HepG2 (cell line): Measurements from ENCODE around the gene USP32. TPM values are rescaled to one million over a fixed set of nuclear protein-coding genes. Genes with fewer than 3 reads are reported as not detected.

ENCODE experiments used
- ATAC-seq: fragments of 200-7000 bp; cut with Tn5 transposase; 3 replicates; pipeline ENCODE4 v1.9.1; 2020; ENCODE audit warnings: mild to moderate bottlenecking, moderate library complexity
- BruUV-seq: library from RNA; stranded (reverse); fragments of 400-500 nt; replicated peaks from 2 replicates; lab custom pipeline; 2021; lab: Mats Ljungman, UMichigan
- CTCF ChIA-PET: fragments of 300-600 bp; formaldehyde crosslinking; extraction: SDS; loops from one replicate; lab custom pipeline; 2021; ENCODE audit warnings: low total read pairs, inconsistent platforms, low intra/inter-chr PET ratio; lab: Yijun Ruan, JAX
- POLR2A ChIA-PET: fragments of 350-600 bp; sonication (Branson Sonifier 250); formaldehyde crosslinking; loops from one replicate; lab custom pipeline; 2020; ENCODE audit warnings: antibody characterized with exemption, inconsistent platforms; lab: Yijun Ruan, JAX
- DNase-seq: peaks from one replicate; pipeline ENCODE4 v3.0.0-alpha.2; 2015; ENCODE audit warnings: low spot score
- FAIRE-seq: peaks from 3 replicates; lab custom pipeline; 2011; peaks lifted over from hg19 to GRCh38; lab: Jason Lieb, UNC
- H2AFZ ChIP-seq: one replicate; pipeline ENCODE4 v1.6.1; 2011; ENCODE audit warnings: low read length, inconsistent platforms
- H3K27ac ChIP-seq: fragments of 300-600 bp; 3 replicates; pipeline ENCODE4 v1.8.0; 2011; ENCODE audit warnings: mixed run types, mild to moderate bottlenecking, mixed read lengths, low read length, inconsistent platforms; ENCODE audit not compliant: insufficient read depth; ENCODE audit errors: extremely low read length
- H3K27me3 ChIP-seq, 2 experiments: fragments of 200-600 bp in 1 of 2; 2 replicates in 1 of 2; 3 replicates in 1 of 2; pipeline versions ENCODE4 v1.6.0 to v1.8.0; 2011; ENCODE audit warnings: low read length in 2 of 2, mild to moderate bottlenecking in 2 of 2, moderate library complexity in 2 of 2, inconsistent platforms in 1 of 2; ENCODE audit not compliant: insufficient read depth in 2 of 2, control insufficient read depth in 1 of 2
- H3K36me3 ChIP-seq, 2 experiments: fragments of 200-600 bp in 1 of 2; replicated peaks in 1 of 2; 2 replicates in 1 of 2; 3 replicates in 1 of 2; pipeline versions ENCODE4 v1.5.1 to v1.8.0; 2011; ENCODE audit warnings: low read length in 2 of 2, inconsistent platforms in 1 of 2; ENCODE audit not compliant: insufficient read depth in 2 of 2, control insufficient read depth in 1 of 2
- H3K4me1 ChIP-seq: 2 replicates; pipeline ENCODE4 v1.5.1; 2012; ENCODE audit warnings: low read length, inconsistent platforms; ENCODE audit not compliant: insufficient read depth
- H3K4me2 ChIP-seq: 2 replicates; pipeline ENCODE4 v1.6.0; 2011; ENCODE audit warnings: low read depth, low read length, inconsistent platforms
- H3K4me3 ChIP-seq, 3 experiments: fragments of 200-600 bp in 1 of 3; sonication (generic), shearing (Covaris generic) in 1 of 3; replicated peaks in 1 of 3; 2 replicates each; pipeline ENCODE4 v1.5.1; 2011 to 2016; ENCODE audit warnings: low read length in 3 of 3, inconsistent platforms in 2 of 3, low read depth in 2 of 3, mild to moderate bottlenecking in 2 of 3, control low read depth in 1 of 3, mixed read lengths in 1 of 3; ENCODE audit not compliant: insufficient read depth in 1 of 3
- H3K79me2 ChIP-seq: one replicate; pipeline ENCODE4 v1.6.1; 2011; ENCODE audit warnings: low read length, inconsistent platforms; ENCODE audit not compliant: insufficient read depth
- H3K9ac ChIP-seq: 2 replicates; pipeline ENCODE4 v1.6.0; 2011; ENCODE audit warnings: mild to moderate bottlenecking, low read depth, low read length, inconsistent platforms; ENCODE audit not compliant: insufficient read depth
- H3K9me3 ChIP-seq: 2 replicates; pipeline ENCODE4 v1.5.1; 2012; ENCODE audit warnings: mild to moderate bottlenecking, low read length
- H4K20me1 ChIP-seq: 2 replicates; pipeline ENCODE4 v1.6.0; 2011; ENCODE audit warnings: inconsistent platforms, mild to moderate bottlenecking, low read length, moderate library complexity; ENCODE audit not compliant: insufficient read depth
- ETV5 ChIP-seq: IDR thresholded peaks from 2 replicates; pipeline ENCODE4 v1.6.1; 2018; ENCODE audit warnings: missing biosample characterization, missing genetic modification reagents, inconsistent platforms, borderline replicate concordance
- FOXA3 ChIP-seq: IDR thresholded peaks from 2 replicates; pipeline ENCODE4 v1.6.1; 2016; ENCODE audit warnings: missing genetic modification reagents, missing compliant biosample characterization
- GABPB1 ChIP-seq: IDR thresholded peaks from 2 replicates; pipeline ENCODE4 v1.6.1; 2016; ENCODE audit warnings: mild to moderate bottlenecking, missing genetic modification reagents, moderate library complexity, missing compliant biosample characterization
- KAT8 ChIP-seq: IDR thresholded peaks from 2 replicates; pipeline ENCODE4 v1.6.1; 2016; ENCODE audit warnings: missing genetic modification reagents, missing compliant biosample characterization
- NR2C2 ChIP-seq: sonication (generic); formaldehyde crosslinking; IDR thresholded peaks from 2 replicates; pipeline ENCODE4 v1.4.0; 2020; ENCODE audit warnings: missing genetic modification reagents, mild to moderate bottlenecking, moderate library complexity, borderline replicate concordance
- RAD51 ChIP-seq: fragments of 450-650 bp; IDR thresholded peaks from 2 replicates; pipeline ENCODE4 v1.6.1; 2016; ENCODE audit warnings: borderline replicate concordance
- SALL1 ChIP-seq: sonication (generic); formaldehyde crosslinking; IDR thresholded peaks from 2 replicates; pipeline ENCODE4 v1.8.0; 2022; ENCODE audit warnings: mild to moderate bottlenecking, missing genetic modification reagents
- TGIF2 ChIP-seq: IDR thresholded peaks from 2 replicates; pipeline ENCODE4 v1.6.1; 2016; ENCODE audit warnings: control low read depth, missing compliant biosample characterization
- THAP11 ChIP-seq: IDR thresholded peaks from 2 replicates; pipeline ENCODE4 v1.6.1; 2016; ENCODE audit warnings: missing biosample characterization, missing genetic modification reagents
- ZKSCAN5 ChIP-seq: sonication (generic); formaldehyde crosslinking; IDR thresholded peaks from 2 replicates; pipeline ENCODE4 v1.5.1; 2020; ENCODE audit warnings: mild to moderate bottlenecking, missing genetic modification reagents
- ZNF614 ChIP-seq: IDR thresholded peaks from 2 replicates; pipeline ENCODE4 v1.6.1; 2018; ENCODE audit warnings: missing biosample characterization, missing genetic modification reagents, inconsistent platforms, borderline replicate concordance
- WGBS: methylation state at CpG from one replicate; pipeline ENCODE4 v1.1.6; 2017; ENCODE audit warnings: low lambda C conversion rate; 5-methylcytosine and 5-hydroxymethylcytosine counted together
- in situ Hi-C: cut with HindIII; loops from 2 replicates; pipeline ENCODE4 v1.10.0; 2017; ENCODE audit warnings: low pct_unique_long_range_greater_than_20kb; ENCODE audit not compliant: extremely low pct_ligation_motif_present
- intact Hi-C: fragments of 100-400 bp; cut with micrococcal nuclease; formaldehyde crosslinking; loops from one replicate; pipeline ENCODE4 v1.10.0; 2022; ENCODE audit not compliant: unreplicated experiment
- polyA plus RNA-seq, 8 experiments: library from polyadenylated mRNA; depleted of rRNA in 3 of 8; stranded (reverse) in 7 of 8; unstranded in 1 of 8; fragments of >200 nt; fragmentation: Illumina TruSeq in 4 of 8; extraction: Trizol in 4 of 8; gene quantifications; 2 replicates each; pipeline versions ENCODE4 v1.2.1 to v1.2.3, GENCODE V29; 2011 to 2016; ENCODE audit warnings: low read depth in 4 of 8, missing spikeins in 1 of 8, mixed read lengths in 1 of 8; ENCODE audit not compliant: insufficient read depth in 1 of 8
- total RNA-seq, 5 experiments: library from RNA; depleted of rRNA; stranded (reverse); fragments of >200 nt; fragmentation: Illumina TruSeq; extraction: Trizol; gene quantifications; 2 replicates each; pipeline ENCODE4 v1.2.3, GENCODE V29; 2016; ENCODE audit warnings: low read depth in 1 of 5
- TF ChIP-seq, protein P1 (sequence below): sonication (generic); formaldehyde crosslinking; IDR thresholded peaks from 2 replicates; pipeline ENCODE4 v1.5.0; 2020; ENCODE audit warnings: mild to moderate bottlenecking, missing genetic modification reagents, borderline replicate concordance
- TF ChIP-seq, protein P2 (sequence below): sonication (generic); formaldehyde crosslinking; conservative IDR thresholded peaks from 2 replicates; pipeline ENCODE4 v1.8.0; 2022; ENCODE audit warnings: mild to moderate bottlenecking, moderate library complexity, missing genetic modification reagents

The USP32 gene
- total and polyA plus RNA-seq, 2 of the 13 experiments (the other 11 are each of a cell fraction or from before 2014, with no cell fraction given), result 24.9 to 39.9 TPM

DNA sequence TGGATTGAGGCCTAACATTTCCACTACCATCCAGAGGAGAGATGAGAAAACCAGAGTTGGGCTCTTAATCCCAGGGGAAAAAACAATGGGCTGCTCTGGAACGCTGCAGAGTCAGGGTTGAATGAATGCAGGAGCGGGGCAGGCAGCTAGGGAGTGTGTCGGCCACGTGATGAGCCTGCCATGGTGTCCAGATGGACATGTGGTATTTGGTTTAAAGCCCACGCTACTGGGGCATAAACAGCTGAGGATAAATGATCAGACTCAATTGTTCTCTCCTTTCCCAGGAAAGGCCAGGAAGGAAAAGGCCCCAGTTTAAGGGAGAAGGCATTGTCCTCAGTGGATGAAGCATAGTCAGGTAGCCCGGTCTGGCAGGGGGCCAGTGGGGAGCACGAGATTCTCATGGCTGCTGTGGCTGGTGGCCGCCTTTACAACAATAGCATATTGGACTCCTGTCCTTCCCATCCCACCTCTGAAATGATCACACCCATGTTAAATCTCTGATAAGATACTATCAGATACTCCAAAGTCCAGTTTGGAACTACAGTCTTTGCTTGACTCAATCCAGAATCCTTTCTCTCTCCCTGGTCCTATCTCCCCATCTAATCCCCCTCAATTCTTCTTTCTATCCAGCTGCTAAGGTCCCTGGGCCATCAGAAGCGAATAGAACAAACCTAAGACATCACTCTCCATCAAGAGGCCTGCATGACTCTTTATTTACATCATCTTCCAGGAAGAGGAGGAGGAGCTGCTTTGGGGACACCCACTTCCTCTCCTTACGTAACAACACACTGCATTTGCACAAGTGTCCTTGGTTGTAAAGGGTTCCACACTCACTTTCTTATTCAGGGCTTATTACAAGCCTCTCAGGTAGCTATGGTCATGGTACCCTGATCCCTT is 221.8 kb downstream of the USP32 start:
- intact Hi-C loops (no loop called here), in situ Hi-C loops (loop anchor here (10.0 kb wide), 1 partner anchor 265 kb away; no protein-coding TSS in a partner anchor)
- no TSS peak for BruUV-seq
- DNase-seq, result peak; percentile 35
- Histone ChIP-seq H3K4me2 (peak overlapping the region; percentile 66), H3K27ac (no peak overlapping the region), H3K36me3 (no peaks in the 10 kb centered on the region), H4K20me1 (no peaks in the 10 kb centered on the region), H3K4me3 (no peak overlapping the region), H3K27me3 (0 out of 5 replicates have a peak, but pooled peaks cover 0 to 3% of the 10 kb centered on the region in 2 experiments), H3K9me3 (no peaks in the 10 kb centered on the region), H3K9ac (no peak overlapping the region), H2AFZ (no peak overlapping the region), H3K79me2 (no peaks in the 10 kb centered on the region), H3K4me1 (peaks cover 58% of the 10 kb centered on the region)
- ATAC-seq, result no peak
- CTCF ChIA-PET, result no interaction called here
- 44% methylated on average over 10 of the region's 10 CpGs for WGBS
- peak; percentile 58 for FAIRE-seq
- POLR2A ChIA-PET, result interaction anchor here (1.5 to 1.7 kb wide), 2 partner anchors 206 to 222 kb away, joined by 3 to 6 read pairs; partner anchors contain the start of genes RNFT1 and USP32
- 0 out of 2 replicates have a peak, but pooled peaks have one; percentile 34 for TF ChIP-seq TGIF2 (CRISPR knock-in tag)
- TF ChIP-seq ZNF614 (CRISPR knock-in tag), result peak; percentile 20; the same call in 1 of the 2 replicates
- TF ChIP-seq, protein P1, sequence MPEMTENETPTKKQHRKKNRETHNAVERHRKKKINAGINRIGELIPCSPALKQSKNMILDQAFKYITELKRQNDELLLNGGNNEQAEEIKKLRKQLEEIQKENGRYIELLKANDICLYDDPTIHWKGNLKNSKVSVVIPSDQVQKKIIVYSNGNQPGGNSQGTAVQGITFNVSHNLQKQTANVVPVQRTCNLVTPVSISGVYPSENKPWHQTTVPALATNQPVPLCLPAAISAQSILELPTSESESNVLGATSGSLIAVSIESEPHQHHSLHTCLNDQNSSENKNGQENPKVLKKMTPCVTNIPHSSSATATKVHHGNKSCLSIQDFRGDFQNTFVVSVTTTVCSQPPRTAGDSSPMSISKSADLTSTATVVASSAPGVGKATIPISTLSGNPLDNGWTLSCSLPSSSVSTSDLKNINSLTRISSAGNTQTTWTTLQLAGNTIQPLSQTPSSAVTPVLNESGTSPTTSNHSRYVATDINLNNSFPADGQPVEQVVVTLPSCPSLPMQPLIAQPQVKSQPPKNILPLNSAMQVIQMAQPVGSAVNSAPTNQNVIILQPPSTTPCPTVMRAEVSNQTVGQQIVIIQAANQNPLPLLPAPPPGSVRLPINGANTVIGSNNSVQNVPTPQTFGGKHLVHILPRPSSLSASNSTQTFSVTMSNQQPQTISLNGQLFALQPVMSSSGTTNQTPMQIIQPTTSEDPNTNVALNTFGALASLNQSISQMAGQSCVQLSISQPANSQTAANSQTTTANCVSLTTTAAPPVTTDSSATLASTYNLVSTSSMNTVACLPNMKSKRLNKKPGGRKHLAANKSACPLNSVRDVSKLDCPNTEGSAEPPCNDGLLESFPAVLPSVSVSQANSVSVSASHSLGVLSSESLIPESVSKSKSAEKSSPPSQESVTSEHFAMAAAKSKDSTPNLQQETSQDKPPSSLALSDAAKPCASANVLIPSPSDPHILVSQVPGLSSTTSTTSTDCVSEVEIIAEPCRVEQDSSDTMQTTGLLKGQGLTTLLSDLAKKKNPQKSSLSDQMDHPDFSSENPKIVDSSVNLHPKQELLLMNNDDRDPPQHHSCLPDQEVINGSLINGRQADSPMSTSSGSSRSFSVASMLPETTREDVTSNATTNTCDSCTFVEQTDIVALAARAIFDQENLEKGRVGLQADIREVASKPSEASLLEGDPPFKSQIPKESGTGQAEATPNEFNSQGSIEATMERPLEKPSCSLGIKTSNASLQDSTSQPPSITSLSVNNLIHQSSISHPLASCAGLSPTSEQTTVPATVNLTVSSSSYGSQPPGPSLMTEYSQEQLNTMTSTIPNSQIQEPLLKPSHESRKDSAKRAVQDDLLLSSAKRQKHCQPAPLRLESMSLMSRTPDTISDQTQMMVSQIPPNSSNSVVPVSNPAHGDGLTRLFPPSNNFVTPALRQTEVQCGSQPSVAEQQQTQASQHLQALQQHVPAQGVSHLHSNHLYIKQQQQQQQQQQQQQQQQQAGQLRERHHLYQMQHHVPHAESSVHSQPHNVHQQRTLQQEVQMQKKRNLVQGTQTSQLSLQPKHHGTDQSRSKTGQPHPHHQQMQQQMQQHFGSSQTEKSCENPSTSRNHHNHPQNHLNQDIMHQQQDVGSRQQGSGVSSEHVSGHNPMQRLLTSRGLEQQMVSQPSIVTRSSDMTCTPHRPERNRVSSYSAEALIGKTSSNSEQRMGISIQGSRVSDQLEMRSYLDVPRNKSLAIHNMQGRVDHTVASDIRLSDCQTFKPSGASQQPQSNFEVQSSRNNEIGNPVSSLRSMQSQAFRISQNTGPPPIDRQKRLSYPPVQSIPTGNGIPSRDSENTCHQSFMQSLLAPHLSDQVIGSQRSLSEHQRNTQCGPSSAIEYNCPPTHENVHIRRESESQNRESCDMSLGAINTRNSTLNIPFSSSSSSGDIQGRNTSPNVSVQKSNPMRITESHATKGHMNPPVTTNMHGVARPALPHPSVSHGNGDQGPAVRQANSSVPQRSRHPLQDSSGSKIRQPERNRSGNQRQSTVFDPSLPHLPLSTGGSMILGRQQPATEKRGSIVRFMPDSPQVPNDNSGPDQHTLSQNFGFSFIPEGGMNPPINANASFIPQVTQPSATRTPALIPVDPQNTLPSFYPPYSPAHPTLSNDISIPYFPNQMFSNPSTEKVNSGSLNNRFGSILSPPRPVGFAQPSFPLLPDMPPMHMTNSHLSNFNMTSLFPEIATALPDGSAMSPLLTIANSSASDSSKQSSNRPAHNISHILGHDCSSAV (CRISPR knock-in tag), result no peak
- no peak for TF ChIP-seq NR2C2 (CRISPR knock-in tag)
- peak; percentile 68; the same call in 1 of the 2 replicates for TF ChIP-seq FOXA3 (CRISPR knock-in tag)
- TF ChIP-seq GABPB1 (CRISPR knock-in tag), result peak; percentile 50; the same call in 1 of the 2 replicates
- TF ChIP-seq RAD51, result no peak
- peak; percentile 63; the same call in 1 of the 2 replicates for TF ChIP-seq ETV5 (CRISPR knock-in tag)
- peak; percentile 63 for TF ChIP-seq THAP11
- TF ChIP-seq ZKSCAN5 (CRISPR knock-in tag), result no peak
- TF ChIP-seq, protein P2, sequence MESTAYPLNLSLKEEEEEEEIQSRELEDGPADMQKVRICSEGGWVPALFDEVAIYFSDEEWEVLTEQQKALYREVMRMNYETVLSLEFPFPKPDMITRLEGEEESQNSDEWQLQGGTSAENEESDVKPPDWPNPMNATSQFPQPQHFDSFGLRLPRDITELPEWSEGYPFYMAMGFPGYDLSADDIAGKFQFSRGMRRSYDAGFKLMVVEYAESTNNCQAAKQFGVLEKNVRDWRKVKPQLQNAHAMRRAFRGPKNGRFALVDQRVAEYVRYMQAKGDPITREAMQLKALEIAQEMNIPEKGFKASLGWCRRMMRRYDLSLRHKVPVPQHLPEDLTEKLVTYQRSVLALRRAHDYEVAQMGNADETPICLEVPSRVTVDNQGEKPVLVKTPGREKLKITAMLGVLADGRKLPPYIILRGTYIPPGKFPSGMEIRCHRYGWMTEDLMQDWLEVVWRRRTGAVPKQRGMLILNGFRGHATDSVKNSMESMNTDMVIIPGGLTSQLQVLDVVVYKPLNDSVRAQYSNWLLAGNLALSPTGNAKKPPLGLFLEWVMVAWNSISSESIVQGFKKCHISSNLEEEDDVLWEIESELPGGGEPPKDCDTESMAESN (CRISPR knock-in tag), result 0 out of 2 replicates have a peak, but pooled peaks have one; percentile 33
- 0 out of 2 replicates have a peak, but pooled peaks have one; percentile 34 for TF ChIP-seq KAT8
- peak; percentile 21; the same call in 1 of the 2 replicates for TF ChIP-seq SALL1
